EH (cell line): ENCODE measurements around the gene RDH13.
"Not testable (repeated sequence)": the region's sequence is repeated elsewhere in the genome, so short reads cannot be mapped to it uniquely, and the experiment has no call there.

Experiments used
- DNase-seq: peaks from one replicate; pipeline ENCODE4 v3.0.0-alpha.2; 2015; ENCODE audit warnings: low read depth

Gene RDH13

DNA sequence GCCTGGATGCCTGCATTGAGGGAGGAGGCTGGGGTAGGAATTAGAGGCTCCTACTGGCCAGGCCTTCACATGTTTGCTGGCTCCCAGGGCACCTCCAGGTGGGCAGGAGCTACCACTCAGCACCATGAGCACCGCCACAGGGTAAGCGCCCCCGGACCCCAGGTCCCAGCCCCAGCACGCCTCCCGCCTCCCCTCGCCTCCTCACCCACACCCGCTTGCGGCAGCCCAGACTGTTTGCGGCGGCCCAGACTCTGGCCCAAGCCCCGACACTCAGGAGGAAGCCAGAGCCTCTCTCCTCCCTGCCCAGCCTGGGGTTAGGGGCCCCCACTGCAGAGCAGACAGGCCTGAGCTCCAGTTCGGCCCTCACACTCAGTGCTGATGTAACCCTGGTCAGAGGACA lies 13.4 kb upstream of the RDH13 start:
- no peak for DNase-seq

DNA sequence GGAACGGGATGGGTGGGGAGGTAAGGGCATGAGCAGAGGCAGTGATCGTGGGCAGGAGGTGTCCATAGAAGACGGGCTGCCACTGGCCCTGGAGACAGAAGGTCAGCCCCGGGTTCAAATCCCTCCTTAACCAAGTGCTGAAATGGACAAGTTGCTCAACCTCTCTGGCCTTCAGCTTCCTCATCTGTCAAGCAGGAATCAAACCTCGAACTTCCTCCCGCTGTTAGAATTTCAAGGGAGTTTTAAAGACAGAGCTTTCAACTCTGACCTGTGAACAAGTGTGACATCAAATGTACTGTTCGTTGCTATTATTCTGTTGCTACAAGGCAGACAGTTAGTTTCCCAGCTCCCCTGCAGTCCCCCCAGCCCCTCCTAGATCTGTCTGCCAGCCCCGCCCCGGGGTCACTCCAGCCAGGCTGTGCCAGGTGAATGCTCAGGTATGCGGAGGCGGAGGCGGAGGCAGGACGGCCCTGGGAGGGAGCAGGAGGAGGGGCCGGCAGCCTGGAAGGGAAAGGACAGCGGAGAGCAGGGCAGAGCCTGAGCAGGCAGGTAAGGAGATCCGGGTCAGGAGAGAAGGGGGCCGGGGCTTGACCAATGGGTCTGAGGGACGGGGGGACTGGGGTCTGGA lies 12.5 kb upstream of the RDH13 start, which contains the start of gene EPS8L1:
Gene EPS8L1 (plus strand): TSS at position 499 of the 628 bp plus-strand sequence. CDS start 576 bp downstream, outside the sequence.
- DNase-seq, result no peak

DNA sequence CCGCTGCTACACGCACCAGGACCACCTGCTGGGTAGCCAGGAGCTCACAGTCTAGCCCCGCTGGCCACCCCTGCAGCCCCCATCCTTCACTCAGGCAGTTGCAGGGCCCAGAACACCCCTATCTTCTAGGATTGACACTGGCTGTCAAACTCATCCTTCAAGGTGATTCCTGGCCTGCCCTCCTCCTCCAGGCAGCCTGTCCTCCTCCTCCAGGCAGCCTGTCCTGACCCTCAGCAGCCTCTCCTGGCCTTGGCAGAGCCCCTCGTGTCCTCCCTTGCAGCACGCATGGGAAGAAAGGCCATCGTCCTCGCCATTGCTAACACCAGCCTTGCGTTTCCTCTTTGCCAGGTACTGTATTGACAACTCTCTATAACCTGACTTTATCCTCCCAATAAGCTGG lies 9.0 kb upstream of the RDH13 start:
- no peak for DNase-seq

DNA sequence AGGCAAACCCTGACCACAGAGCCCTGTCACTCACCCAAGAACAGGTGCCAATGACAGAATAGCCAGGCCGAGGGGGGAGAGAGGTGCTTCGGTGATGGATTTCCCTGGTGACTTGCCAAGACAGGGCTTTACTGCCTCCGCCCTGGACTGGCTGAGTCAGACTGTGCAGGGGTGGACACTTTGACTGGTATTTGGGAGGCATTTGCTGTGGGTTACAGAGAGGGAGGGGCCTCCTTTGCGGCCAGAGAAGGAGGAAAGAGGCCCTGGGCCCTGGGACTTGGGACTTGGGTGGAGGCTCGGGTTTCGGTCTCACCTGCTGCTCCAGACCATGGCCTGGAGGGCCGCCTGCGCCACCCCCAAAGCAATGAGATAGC lies 8.2 kb upstream of the RDH13 start:
- peak; percentile 72 for DNase-seq

DNA sequence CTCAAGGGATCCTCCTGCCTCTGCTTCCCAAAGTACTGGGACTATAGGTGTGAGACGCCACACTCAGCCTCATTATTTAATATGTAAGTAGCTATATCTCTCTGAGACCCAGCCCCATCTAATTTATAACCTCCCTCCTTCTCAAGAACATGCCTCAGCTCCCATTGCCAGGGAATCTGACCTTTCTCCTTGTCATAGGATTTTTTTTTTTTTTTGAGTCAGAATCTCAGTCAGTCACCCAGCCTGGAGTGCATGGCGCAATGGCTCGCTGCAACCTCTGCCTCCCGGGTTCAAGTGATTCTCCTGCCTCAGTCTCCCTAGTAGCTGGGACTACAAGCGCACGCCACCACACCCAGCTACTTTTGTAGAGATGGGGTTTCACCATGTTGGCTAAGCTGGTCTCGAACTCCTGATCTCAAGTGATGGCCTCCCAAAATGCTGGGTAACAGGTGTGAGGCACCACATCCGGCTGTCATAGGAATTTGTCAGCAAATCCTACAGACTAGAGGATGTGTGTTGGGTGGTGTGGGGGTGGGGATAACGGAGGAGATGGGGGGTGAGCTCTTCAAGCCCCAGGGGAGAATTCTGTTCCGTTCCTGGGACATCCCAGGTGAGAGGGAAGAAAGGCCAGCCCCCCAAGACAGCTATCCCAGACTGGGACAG lies 7.6 kb upstream of the RDH13 start:
- no peak for DNase-seq

DNA sequence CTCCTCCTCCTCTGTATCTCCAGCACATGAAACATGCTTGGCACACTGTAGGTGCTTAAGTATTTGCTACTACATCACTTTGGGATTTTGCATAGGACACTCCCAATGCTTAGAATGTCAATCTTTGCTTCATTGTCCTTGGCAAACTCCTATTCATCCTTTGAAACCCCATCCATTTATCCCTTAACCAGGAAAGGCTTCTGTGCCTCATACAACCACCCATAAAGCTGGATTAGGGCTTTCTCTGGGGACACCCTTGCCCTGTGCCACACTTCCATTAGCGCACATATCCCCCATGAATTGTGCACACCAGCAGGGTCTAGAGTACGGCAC lies 6.9 kb upstream of the RDH13 start:
- no peak for DNase-seq

DNA sequence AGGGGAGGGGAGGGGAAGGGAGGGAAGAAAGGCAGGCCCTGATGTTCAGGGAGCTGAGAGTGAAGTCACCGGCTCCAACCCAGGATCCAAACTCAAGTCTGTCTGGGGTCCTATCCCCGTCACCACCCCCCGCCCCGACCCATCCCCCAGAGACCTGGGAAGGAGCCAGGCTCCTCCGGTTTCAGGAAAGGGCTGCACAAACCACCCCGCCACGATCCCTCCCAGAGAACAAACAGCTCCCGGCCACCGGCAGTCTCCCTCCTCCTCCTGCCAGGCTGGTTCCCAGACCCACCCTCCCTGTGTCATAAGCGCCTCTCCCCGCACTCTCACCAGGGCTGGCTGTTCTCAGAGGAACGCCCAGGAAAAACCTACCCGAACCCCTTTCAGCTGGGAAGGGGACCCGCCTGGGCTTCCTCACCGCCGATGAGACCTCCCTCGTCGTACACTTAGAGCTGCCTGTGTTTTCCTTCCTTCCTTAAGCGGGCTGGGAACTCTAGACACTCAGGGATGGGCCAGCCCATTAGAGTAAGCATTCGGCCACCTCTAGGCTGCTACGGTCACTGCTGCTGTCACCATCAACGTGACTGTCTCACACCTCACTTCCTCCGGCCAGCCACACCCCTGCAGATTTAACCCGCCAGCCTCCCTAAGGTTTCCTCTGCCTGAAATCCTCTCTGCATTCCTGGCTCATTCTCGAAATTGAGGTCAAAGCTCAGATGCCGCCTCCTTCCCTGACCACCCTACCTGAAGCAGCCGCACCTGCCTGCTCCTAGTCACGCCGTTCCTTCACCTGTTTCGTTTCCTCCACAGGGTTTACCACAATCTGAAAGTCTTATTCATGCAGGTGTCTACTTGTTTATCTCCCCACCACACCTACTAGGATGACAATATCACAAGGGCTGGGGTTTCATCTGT lies 6.3 kb upstream of the RDH13 start:
- DNase-seq, result peak; percentile 25

DNA sequence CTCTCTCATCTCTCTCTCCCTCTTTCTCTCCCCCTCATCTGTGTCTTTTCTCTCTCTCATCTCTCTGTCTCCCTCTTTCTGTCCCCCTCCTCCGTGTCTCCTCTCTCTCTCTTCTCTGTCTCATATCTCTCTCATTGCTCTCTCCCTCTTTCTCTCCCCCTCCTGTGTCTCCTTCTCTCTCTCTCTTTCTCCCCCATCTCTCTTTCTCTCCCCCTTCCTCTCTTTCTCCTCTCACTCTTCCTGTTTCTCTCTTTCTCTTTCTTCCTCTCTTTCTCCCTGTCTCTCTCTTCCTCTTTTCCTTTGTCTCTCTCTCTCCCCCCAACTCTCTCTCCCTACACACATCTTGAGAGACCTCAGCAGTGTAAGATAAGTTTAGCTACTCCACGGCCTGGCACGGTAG lies 4.9 kb upstream of the RDH13 start:
- no peak for DNase-seq

DNA sequence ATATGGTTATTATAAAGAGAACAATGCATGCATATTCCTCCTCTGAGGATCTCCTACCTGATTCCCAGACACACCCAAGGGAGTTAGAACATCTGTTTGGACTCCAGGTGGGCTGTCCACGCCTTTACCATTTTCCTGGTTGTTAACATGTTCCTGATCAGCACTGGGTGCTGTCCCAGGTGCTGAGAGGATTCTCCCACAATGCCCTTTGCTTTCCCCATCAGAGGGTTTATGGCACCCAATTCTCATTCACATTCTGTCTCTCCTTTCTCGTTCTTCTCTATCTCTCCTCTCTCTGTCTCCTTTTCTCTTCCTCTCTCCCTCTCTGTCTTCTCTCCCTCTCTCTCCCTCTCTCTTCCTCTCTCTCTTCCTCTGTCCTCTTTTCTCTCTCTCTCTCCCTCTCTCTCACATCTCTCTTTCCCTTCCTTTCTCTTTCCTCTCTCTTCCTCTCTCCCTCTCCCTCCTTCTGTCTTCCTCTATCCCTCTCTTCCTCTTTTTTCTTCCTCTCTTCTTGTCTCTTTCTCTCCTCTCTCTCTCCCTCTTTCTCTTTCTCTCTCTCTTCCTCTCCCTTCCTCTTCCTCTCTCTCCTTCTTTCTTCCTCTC lies 3.3 kb upstream of the RDH13 start:
- no peak for DNase-seq

DNA sequence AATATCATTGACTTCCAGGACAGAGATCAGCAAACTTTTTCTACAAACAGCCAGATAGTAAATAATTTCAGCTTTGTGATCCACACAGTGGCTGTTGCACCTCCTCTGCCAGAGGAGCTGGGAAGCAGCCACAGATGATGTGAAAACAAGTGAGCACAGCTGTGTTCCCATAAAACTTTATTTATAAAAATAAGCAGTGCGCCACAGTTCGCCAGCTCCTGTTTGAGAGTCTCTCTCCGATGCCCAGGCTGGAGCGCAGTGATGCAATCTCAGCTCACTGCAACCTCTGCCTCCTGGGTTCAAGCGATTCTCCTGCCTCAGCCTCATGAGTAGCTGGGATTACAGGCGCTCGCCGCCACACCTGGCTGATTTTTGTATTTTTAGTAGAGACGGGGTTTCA lies 2.6 kb upstream of the RDH13 start:
- DNase-seq, result not testable (repeated sequence)

DNA sequence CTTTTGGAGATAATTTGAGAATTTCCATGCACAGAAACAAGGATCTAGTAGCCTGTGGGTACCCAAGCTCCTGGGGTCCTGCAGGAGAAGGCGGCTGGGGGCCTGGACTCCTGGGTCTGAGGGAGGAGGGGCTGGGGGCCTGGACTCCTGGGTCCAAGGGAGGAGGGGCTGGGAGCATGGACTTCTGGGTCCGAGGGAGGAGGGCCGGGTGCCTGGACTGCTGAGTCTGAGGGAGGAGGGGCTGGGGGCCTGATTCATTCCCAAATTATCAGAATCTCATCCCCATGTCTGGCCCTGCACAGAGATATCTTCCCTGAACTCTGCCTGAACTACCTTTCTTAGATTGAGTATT lies 520 bp upstream of the RDH13 start:
- DNase-seq, result no peak

DNA sequence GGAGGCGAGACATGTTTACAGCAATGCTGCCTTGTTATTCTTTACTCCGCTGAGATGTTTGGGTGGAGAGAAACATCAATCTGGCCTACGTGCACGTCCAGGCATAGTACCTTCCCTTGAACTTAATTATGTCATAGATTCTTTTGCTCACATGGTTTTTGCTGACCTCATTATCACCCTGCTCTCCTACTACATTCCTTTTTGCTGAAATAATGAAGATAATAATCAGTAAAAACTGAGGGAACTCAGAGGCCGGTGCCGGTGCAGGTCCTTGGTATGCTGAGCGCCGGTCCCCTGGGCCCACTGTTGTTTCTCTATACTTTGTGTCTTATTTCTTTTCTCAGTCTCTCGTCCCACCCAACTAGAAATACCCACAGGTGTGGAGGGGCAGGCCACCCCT lies 2.7 kb downstream of the RDH13 start:
- peak; percentile 9 for DNase-seq

DNA sequence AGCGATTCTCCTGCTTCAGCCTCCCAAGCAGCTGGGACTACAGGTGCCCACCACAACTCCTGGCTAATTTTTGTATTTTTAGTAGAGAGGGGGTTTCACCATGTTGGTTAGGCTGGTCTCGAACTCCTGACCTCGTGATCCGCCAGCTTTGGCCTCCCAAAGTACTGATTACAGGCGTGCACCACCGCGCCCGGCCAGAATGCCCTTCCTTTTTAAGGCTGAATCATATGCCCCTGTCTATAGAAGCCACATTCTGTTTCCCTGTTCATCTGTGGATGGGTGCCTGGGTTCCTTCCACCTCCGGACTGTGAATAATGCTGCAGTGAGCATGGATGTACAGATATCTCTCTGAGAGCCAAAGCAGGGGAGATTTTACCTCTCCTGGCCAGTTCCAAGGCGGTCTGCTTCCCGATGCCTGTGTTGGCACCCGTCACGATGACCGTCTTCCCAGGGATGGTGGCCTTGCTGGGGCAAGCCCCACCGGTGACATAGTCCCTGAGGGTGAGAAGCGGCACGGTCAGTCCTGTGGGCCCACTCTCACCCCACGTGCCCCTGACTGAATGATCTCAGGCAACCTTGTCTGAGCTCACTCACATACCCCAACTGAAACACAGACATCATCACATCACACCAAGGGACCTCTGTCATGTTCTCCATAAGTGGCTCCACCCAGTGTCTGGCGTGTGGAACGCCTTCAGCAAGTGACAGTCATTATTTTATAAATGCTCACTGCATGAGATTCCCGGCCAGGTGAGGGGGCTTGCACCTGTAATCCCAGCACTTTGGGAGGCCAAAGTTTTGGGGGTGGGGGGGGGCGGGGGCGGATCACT lies 4.0 kb downstream of the RDH13 start:
- DNase-seq, result no peak

DNA sequence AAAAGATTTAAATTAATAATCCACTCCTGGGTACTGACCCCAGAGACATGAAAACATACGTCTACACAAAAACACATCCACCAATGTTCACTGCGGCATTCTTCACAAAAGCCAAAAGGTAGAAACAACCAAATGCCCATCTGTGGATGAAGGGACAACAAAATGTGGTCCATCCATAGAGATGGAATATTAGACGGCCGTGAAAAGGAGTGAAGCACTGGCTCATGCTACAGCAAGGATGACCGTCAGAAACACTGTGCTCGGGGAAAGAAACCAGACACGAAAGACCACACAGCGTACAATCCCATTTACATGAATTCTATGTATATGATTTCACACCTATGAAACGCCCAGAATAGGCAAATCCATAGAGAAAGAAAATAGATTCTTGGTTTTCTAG lies 6.1 kb downstream of the RDH13 start:
- DNase-seq, result no peak

DNA sequence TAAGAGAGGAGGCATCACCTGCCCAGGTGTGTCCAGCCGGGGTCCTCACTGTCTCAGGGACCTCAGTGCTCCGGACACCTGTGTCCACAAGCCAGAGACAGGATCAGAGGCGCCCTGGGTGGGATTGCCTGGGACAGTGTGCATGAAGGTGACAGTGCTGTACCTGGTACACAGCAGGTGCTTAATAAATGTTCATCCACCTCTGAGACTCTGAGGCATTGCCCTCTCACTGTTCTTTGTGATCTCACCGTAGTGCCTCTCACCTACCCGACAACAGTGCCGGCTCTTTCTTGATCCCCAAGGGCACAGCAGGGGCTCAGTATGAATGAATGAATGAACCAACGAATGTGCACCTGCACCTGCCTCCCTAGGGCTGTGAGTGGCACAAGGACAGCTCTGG lies 9.2 kb downstream of the RDH13 start:
- DNase-seq, result no peak

DNA sequence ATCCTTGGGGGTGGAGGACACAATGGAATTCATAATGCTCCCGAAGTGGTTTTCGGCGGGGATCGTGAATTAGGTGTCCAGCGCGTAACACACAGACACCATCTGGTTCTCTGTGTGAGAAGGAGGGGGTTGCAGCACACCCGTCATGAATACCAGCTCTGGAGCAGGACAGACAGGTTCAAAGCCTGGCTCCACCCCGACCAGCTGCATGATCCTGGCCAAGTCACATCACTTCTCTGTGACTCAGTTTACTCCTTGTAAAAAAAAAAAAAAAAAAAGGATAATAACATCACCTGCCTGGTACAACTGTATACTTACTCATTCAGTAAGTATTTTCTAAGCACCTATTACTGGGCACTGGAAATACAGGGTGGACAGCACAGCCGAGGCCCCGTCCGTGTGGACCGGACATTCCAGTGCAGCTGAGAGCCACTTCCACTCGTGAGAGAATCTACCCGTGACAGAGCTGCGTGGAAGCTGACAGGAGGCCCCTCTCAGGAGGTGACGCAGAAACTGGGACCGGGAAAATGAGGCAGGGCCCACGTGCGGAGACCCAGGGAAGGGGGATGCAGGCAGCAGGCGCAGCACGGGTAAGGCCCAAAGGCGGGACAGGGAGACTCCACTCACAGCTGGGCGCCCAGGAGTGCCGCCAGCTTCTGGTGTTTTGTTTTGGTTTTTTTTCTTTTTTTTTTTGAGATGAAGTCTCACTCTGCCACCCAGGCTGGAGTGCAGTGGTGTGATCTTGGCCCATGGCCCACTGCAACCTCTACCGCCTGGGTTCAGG lies 12.0 kb downstream of the RDH13 start:
- DNase-seq, result no peak

DNA sequence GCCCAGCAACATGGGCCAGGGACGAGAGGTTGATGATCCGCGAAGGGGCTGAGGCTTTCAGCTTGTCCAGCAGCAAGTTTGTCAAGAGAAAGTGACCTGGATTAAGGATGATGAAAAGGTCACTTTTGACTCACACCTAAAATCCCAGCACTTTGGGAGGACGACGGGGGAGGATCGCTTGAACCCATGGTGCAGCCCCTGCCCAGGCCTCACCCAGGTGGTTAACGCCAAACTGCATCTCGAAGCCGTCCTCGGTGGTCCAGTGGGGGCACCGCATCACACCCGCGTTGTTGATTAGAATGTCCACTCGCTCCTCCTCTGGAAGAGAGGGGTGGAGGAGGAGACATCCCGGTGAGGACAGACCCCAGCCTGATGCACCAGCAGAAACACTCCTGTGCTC lies 14.5 kb downstream of the RDH13 start:
- no peak for DNase-seq

DNA sequence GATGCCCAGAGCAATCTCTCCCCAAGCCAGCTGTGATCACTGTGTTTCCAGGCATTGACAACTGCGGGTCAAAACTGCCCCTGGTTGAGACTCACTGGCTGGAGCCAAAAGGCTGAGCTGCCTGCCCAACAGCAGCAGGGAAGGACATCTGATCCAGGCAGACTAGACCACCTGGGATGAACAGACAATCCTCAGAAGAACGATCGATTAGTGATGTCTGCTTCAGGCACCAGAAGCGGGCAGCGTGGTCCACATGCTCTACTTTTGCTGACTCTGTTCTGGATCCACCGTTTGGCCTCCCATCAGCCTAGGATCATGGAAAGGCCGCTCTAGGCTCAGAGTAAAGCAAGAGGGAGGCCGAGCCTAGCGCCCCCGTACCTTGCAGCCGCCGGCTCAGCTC lies 15.0 kb downstream of the RDH13 start:
- no peak for DNase-seq

DNA sequence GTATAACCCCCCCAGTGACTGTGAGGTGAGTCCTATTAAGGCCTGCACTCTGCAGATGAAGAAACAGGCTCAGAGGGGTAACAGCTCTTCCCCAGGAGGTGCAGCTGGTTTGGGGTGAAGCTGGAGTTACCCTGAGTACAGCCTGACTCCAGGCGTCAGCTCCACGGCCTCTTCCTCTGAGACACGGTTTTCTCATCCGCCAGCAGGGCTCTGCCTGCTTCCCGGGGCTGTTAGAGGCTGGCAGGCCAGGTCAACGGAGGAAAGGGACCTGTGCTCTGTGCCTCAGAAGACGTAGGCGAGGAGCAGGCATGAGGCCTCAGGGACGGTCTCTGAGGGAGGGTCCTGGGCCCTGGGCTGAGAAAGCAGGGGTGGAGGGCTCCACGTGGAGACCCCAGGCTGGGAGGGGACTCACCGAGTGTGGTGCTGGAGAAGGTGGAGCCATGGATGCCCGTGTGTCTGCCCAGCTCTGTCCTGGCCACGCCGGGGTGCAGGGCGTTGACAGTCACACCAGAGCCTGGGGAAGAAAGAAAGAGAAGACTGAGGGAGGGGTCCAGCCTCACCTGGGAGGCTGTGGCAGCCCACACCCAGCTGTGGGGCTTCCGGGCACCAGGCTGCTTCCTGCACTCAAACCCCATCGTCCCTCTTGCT lies 15.8 kb downstream of the RDH13 start:
- no peak for DNase-seq
